Glutamatergic neuron (in vitro differentiated cells): ENCODE measurements around the gene LYPD6B. TPM values are rescaled to one million over a fixed set of nuclear protein-coding genes. Genes with fewer than 3 reads are reported as not detected.

Source experiments
- DNase-seq: peaks from one replicate; pipeline ENCODE4 v3.0.0; 2022
- H3K27ac Mint-ChIP-seq: one replicate; pipeline ENCODE4 v1.8.0; 2020; ENCODE audit warnings: mild to moderate bottlenecking, mixed read lengths, inconsistent platforms; ENCODE audit not compliant: unreplicated experiment
- H3K27me3 Mint-ChIP-seq: one replicate; pipeline ENCODE4 v1.8.0; 2020; ENCODE audit warnings: mild to moderate bottlenecking, moderate library complexity, mixed read lengths, inconsistent platforms; ENCODE audit not compliant: unreplicated experiment
- H3K36me3 Mint-ChIP-seq: one replicate; pipeline ENCODE4 v1.8.0; 2020; ENCODE audit warnings: mild to moderate bottlenecking, mixed read lengths, inconsistent platforms; ENCODE audit not compliant: unreplicated experiment
- H3K4me1 Mint-ChIP-seq: one replicate; pipeline ENCODE4 v1.8.0; 2020; ENCODE audit warnings: mild to moderate bottlenecking, low read depth, mixed read lengths, inconsistent platforms; ENCODE audit not compliant: unreplicated experiment
- H3K4me3 Mint-ChIP-seq: one replicate; pipeline ENCODE4 v1.8.0; 2020; ENCODE audit warnings: mild to moderate bottlenecking, mixed read lengths, inconsistent platforms; ENCODE audit not compliant: unreplicated experiment
- H3K9me3 Mint-ChIP-seq: one replicate; pipeline ENCODE4 v1.8.0; 2020; ENCODE audit warnings: mild to moderate bottlenecking, moderate library complexity, mixed read lengths, inconsistent platforms; ENCODE audit not compliant: unreplicated experiment
- total RNA-seq: library from RNA; stranded (reverse); fragmentation: NEBNext Ultra II Directional; extraction: Animal tissue kit (Norgen Biotek cat#: 25700); gene quantifications from one replicate; pipeline ENCODE4 v1.2.1, GENCODE V29; 2021; ENCODE audit not compliant: unreplicated experiment
- TF ChIP-seq, protein P1 (sequence below): fragments of 200-600 bp; sonication (generic); IDR thresholded peaks from one replicate; pipeline ENCODE4 v1.5.0; 2021; ENCODE audit not compliant: partially characterized antibody, unreplicated experiment

LYPD6B gene
- total RNA-seq, 1 donor from 2014 or later, result 0.69 TPM

DNA sequence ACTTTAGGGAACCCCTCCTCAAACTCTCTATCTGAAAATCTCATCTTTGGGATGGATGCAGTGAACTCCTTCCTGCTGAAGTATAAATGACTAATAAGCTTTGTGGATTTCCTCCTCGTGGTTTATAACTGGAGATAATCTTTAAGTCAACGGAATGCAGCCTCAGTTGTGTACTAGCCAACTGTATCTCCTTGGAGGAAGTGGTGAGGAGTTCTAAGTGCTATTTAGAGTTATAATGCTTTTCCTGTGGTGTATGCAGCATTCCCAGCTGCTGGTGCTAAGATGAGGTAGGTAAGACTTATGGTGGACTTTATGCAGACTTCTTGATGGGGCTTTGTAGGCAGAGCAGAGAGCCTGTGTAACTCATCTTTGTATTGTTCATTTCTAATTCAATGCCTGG lies 90.9 kb downstream of the LYPD6B start:
- Mint-ChIP-seq H3K9me3 (no peaks in the 10 kb centered on the region), H3K27ac (no peak overlapping the region), H3K4me3 (no peak overlapping the region), H3K36me3 (no peaks in the 10 kb centered on the region), H3K27me3 (no peaks in the 10 kb centered on the region), H3K4me1 (peaks cover 7% of the 10 kb centered on the region)
- TF ChIP-seq, protein P1, sequence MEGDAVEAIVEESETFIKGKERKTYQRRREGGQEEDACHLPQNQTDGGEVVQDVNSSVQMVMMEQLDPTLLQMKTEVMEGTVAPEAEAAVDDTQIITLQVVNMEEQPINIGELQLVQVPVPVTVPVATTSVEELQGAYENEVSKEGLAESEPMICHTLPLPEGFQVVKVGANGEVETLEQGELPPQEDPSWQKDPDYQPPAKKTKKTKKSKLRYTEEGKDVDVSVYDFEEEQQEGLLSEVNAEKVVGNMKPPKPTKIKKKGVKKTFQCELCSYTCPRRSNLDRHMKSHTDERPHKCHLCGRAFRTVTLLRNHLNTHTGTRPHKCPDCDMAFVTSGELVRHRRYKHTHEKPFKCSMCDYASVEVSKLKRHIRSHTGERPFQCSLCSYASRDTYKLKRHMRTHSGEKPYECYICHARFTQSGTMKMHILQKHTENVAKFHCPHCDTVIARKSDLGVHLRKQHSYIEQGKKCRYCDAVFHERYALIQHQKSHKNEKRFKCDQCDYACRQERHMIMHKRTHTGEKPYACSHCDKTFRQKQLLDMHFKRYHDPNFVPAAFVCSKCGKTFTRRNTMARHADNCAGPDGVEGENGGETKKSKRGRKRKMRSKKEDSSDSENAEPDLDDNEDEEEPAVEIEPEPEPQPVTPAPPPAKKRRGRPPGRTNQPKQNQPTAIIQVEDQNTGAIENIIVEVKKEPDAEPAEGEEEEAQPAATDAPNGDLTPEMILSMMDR, result no peak
- no peak for DNase-seq

DNA sequence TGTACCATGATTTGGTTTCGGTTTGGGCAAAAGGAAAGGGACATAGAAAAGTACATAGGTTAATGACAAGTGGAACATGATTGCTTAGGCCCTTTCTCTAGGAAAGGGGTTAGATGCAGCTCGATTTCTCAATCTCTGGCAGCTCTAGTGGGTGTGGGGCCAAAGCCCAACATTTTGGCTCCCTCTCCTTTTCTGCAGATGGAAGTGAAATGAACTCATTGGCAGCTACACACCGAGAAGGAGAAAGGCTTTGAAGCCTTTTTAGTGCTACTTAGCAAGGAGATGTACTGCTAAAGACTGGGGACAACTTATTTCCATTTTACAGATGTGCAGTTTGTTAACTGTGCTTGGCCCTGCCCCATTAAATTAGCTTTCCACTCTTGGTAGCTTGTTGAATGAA lies 93.8 kb downstream of the LYPD6B start:
- TF ChIP-seq, protein P1, result no peak
- DNase-seq, result no peak
- no peaks in the 10 kb centered on the region for H3K27me3 Mint-ChIP-seq
- H3K9me3 Mint-ChIP-seq, result no peaks in the 10 kb centered on the region
- H3K27ac Mint-ChIP-seq, result no peak overlapping the region
- H3K4me1 Mint-ChIP-seq, result peaks cover 7% of the 10 kb centered on the region
- H3K36me3 Mint-ChIP-seq, result no peaks in the 10 kb centered on the region
- no peak overlapping the region for H3K4me3 Mint-ChIP-seq

DNA sequence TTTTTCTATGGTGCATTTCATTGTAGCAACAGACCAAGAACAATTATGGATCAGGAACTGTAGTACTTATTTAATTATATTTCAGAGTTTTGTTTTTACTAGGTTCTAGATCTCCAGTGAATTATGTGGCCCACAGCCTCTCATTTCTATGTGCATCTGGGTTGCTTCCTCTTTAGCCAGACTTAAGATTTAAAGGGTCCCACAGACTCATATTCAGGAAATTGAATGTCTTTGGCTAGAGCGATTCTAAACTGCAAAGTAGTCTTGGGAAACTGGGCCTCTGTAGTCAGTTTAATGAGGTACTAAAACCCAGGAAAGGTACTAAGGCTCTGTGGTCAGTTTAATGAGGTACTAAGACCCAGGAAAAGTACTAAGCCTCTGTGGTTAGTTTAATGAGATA lies 94.4 kb downstream of the LYPD6B start:
- Mint-ChIP-seq H3K27ac (no peak overlapping the region), H3K36me3 (no peaks in the 10 kb centered on the region), H3K4me1 (peaks cover 7% of the 10 kb centered on the region), H3K9me3 (no peaks in the 10 kb centered on the region), H3K27me3 (no peaks in the 10 kb centered on the region), H3K4me3 (no peak overlapping the region)
- TF ChIP-seq, protein P1, result no peak
- no peak for DNase-seq

DNA sequence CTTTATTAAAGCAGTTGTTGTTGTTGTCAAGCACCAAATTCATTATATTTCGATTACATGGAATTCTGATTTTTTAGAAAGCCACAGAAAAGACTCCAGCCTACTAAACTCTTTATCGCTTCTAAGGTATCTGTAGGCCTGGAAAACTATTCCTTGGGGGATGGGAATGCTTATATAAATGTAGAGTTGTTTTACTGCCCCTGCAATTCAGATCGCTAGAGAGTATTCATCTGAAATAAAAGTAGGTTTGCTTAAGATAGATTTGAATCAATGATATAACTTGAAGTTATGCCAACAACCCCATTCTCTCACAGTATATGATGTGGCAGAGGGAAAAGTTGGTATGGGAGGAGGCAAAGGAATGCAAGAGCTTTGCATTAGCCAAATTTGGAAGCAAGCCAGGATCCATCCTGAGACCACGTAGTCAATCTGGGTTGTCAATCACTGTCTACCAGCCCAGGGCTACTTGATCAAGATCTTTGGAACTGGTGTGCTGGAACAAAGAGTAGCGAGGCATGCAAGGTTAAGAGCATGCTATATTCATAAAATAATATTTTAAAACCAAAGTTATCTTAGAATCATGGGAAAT lies 95.9 kb downstream of the LYPD6B start:
- Mint-ChIP-seq H3K4me1 (peaks cover 7% of the 10 kb centered on the region), H3K36me3 (no peaks in the 10 kb centered on the region), H3K4me3 (no peak overlapping the region), H3K27me3 (no peaks in the 10 kb centered on the region), H3K27ac (no peak overlapping the region), H3K9me3 (no peaks in the 10 kb centered on the region)
- no peak for DNase-seq
- TF ChIP-seq, protein P1, result no peak

DNA sequence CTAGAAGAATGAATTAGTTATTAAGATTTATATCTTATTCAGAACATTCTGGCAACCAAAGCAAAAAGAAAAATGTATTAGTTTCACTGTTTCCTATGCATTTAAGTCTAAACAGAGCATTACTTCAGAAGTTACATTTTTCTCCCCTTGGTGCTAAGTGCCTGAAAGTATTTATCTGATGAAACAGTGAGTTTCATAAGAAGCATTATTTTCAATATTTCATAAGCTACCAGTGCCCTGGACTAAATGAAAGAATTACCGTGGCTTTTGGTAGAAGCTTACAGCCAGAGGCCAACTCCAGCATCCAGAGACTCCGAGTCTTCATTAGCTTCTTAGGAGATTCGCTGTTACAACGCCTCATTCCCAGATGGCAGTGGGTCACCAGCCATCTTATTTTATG lies 97.6 kb downstream of the LYPD6B start:
- H3K4me1 Mint-ChIP-seq, result peaks cover 7% of the 10 kb centered on the region
- H3K27me3 Mint-ChIP-seq, result no peaks in the 10 kb centered on the region
- H3K4me3 Mint-ChIP-seq, result no peak overlapping the region
- no peak for DNase-seq
- no peak overlapping the region for H3K27ac Mint-ChIP-seq
- TF ChIP-seq, protein P1, result no peak
- H3K9me3 Mint-ChIP-seq, result no peaks in the 10 kb centered on the region
- no peaks in the 10 kb centered on the region for H3K36me3 Mint-ChIP-seq
